HepG2 (cell line): Measurements from ENCODE around the gene SIRPB2. TPM values are rescaled to one million over a fixed set of nuclear protein-coding genes. Genes with fewer than 3 reads are reported as not detected.

Experiments
- ATF7-NPFF ChIP-seq: sonication (generic); formaldehyde crosslinking; IDR thresholded peaks from 2 replicates; pipeline ENCODE4 v1.8.1; 2023; ENCODE audit warnings: mild to moderate bottlenecking, low read depth, missing genetic modification reagents, moderate library complexity
- CCAR2 ChIP-seq: fragments of 200-400 bp; formaldehyde crosslinking; optimal IDR thresholded peaks from 2 replicates; pipeline ENCODE3; 2018; ENCODE audit warnings: low read depth, mild to moderate bottlenecking, low read length, moderate library complexity
- MED8 ChIP-seq: sonication (generic); formaldehyde crosslinking; IDR thresholded peaks from 2 replicates; pipeline ENCODE4 v1.8.1; 2023; ENCODE audit warnings: mild to moderate bottlenecking, missing genetic modification reagents; ENCODE audit not compliant: insufficient replicate concordance
- MXD4 ChIP-seq: IDR thresholded peaks from 2 replicates; pipeline ENCODE4 v1.6.1; 2016; ENCODE audit warnings: mild to moderate bottlenecking, missing biosample characterization, missing genetic modification reagents
- NFE2L2 ChIP-seq: fragments of 150-350 bp; IDR thresholded peaks from 2 replicates; pipeline ENCODE4 v1.6.1; 2014; ENCODE audit warnings: low read length
- ONECUT2 ChIP-seq: sonication (generic); formaldehyde crosslinking; IDR thresholded peaks from 2 replicates; pipeline ENCODE4 v1.4.0; 2020; ENCODE audit warnings: missing genetic modification reagents
- STAT5B ChIP-seq: sonication (generic); formaldehyde crosslinking; IDR thresholded peaks from 2 replicates; pipeline ENCODE4 v1.4.0; 2020; ENCODE audit warnings: missing genetic modification reagents
- THAP11 ChIP-seq: IDR thresholded peaks from 2 replicates; pipeline ENCODE4 v1.6.1; 2016; ENCODE audit warnings: missing biosample characterization, missing genetic modification reagents
- ZBTB1 ChIP-seq: sonication (generic); formaldehyde crosslinking; IDR thresholded peaks from 2 replicates; pipeline ENCODE4 v1.4.0; 2020; ENCODE audit warnings: missing genetic modification reagents, borderline replicate concordance
- ZSCAN21 ChIP-seq: sonication (generic); formaldehyde crosslinking; IDR thresholded peaks from 2 replicates; pipeline ENCODE4 v1.8.0; 2022; ENCODE audit warnings: mild to moderate bottlenecking, missing genetic modification reagents, moderate library complexity, borderline replicate concordance
- polyA plus RNA-seq, 8 experiments: library from polyadenylated mRNA; depleted of rRNA in 3 of 8; stranded (reverse) in 7 of 8; unstranded in 1 of 8; fragments of >200 nt; fragmentation: Illumina TruSeq in 4 of 8; extraction: Trizol in 4 of 8; gene quantifications; 2 replicates each; pipeline versions ENCODE4 v1.2.1 to v1.2.3, GENCODE V29; 2011 to 2016; ENCODE audit warnings: low read depth in 4 of 8, missing spikeins in 1 of 8, mixed read lengths in 1 of 8; ENCODE audit not compliant: insufficient read depth in 1 of 8
- total RNA-seq, 5 experiments: library from RNA; depleted of rRNA; stranded (reverse); fragments of >200 nt; fragmentation: Illumina TruSeq; extraction: Trizol; gene quantifications; 2 replicates each; pipeline ENCODE4 v1.2.3, GENCODE V29; 2016; ENCODE audit warnings: low read depth in 1 of 5
- TF ChIP-seq, protein P1 (sequence below): sonication (generic); formaldehyde crosslinking; IDR thresholded peaks from 2 replicates; pipeline ENCODE4 v1.4.0; 2020; ENCODE audit warnings: missing genetic modification reagents, mild to moderate bottlenecking, borderline replicate concordance
- TF ChIP-seq, protein P2 (sequence below): sonication (generic); formaldehyde crosslinking; IDR thresholded peaks from 2 replicates; pipeline ENCODE4 v1.8.0; 2022; ENCODE audit warnings: missing genetic modification reagents, mild to moderate bottlenecking, moderate library complexity, borderline replicate concordance
- TF ChIP-seq, protein P3 (sequence below): sonication (generic); formaldehyde crosslinking; conservative IDR thresholded peaks from 2 replicates; pipeline ENCODE4 v1.5.0; 2020; ENCODE audit warnings: missing genetic modification reagents
- TF ChIP-seq, protein P4 (sequence below): sonication (generic); formaldehyde crosslinking; IDR thresholded peaks from 2 replicates; pipeline ENCODE4 v1.5.1; 2020; ENCODE audit warnings: missing genetic modification reagents, mild to moderate bottlenecking, borderline replicate concordance
- TF ChIP-seq, protein P5 (sequence below): sonication (generic); formaldehyde crosslinking; IDR thresholded peaks from 2 replicates; pipeline ENCODE4 v1.4.0; 2020; ENCODE audit warnings: mild to moderate bottlenecking, missing genetic modification reagents

SIRPB2 gene
- total and polyA plus RNA-seq, 2 of the 13 experiments (the other 11 are each of a cell fraction or from before 2014, with no cell fraction given) = not detected

DNA sequence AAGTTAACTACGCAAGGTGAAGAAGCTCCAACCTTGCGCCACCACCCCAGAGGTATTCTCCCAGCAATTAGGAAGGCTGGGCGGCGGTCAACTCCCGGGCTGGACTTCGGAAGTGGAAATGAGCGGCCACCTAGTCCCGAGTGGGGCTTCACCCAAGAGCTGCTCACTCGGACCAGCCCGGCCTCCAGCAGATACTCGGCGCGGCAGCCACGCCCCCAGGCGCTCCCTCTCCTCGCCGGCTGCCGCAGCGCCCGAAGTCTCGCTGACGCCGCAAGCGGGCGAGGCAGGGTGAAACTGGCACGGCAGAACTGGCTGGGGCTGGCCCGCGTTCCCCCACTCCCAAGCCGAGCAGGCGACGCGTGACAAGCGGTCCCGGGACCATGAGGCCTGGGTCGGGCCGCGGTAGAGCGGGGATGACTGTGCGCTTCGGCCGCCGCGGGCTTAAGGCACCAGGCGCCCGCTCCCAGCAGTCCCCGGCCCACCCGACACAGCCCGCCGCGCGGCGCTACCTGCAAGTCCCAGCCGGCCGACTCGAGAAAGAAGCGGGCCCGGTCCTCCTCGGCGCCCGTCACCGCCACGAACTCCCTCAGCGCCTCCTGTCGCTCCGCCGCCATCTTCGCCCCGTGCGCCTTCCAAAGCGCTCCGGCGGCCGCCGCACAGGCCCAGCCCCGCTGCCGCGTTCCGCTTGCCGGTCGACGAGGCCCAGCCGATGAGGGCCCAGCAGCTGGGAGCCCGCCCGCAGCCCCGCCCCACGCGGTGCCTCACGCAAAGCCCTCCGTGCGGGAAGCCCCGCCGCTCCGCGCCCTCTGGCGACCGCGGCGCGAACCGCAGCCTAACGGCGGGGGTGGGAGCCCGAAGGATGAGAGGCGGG lies 24.8 kb downstream of the SIRPB2 start, which contains the start of gene NSFL1C (continued):
- TF ChIP-seq ZSCAN21 (CRISPR knock-in tag) = peak; percentile 99
- TF ChIP-seq, protein P1, sequence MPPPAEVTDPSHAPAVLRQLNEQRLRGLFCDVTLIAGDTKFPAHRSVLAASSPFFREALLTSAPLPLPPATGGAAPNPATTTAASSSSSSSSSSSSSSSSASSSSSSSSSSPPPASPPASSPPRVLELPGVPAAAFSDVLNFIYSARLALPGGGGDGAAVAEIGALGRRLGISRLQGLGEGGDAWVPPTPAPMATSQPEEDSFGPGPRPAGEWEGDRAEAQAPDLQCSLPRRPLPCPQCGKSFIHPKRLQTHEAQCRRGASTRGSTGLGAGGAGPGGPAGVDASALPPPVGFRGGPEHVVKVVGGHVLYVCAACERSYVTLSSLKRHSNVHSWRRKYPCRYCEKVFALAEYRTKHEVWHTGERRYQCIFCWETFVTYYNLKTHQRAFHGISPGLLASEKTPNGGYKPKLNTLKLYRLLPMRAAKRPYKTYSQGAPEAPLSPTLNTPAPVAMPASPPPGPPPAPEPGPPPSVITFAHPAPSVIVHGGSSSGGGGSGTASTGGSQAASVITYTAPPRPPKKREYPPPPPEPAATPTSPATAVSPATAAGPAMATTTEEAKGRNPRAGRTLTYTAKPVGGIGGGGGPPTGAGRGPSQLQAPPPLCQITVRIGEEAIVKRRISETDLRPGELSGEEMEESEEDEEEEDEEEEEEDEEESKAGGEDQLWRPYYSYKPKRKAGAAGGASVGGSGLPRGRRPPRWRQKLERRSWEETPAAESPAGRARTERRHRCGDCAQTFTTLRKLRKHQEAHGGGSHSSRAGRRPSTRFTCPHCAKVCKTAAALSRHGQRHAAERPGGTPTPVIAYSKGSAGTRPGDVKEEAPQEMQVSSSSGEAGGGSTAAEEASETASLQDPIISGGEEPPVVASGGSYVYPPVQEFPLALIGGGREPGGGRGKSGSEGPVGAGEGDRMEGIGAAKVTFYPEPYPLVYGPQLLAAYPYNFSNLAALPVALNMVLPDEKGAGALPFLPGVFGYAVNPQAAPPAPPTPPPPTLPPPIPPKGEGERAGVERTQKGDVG = peak; percentile 55
- peak; percentile 99 for TF ChIP-seq CCAR2
- TF ChIP-seq, protein P2, sequence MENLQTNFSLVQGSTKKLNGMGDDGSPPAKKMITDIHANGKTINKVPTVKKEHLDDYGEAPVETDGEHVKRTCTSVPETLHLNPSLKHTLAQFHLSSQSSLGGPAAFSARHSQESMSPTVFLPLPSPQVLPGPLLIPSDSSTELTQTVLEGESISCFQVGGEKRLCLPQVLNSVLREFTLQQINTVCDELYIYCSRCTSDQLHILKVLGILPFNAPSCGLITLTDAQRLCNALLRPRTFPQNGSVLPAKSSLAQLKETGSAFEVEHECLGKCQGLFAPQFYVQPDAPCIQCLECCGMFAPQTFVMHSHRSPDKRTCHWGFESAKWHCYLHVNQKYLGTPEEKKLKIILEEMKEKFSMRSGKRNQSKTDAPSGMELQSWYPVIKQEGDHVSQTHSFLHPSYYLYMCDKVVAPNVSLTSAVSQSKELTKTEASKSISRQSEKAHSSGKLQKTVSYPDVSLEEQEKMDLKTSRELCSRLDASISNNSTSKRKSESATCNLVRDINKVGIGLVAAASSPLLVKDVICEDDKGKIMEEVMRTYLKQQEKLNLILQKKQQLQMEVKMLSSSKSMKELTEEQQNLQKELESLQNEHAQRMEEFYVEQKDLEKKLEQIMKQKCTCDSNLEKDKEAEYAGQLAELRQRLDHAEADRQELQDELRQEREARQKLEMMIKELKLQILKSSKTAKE = no peak
- peak; percentile 19; the same call in 1 of the 2 replicates for TF ChIP-seq ZBTB1 (CRISPR knock-in tag)
- peak; percentile 99 for TF ChIP-seq ATF7-NPFF (CRISPR knock-in tag)
- TF ChIP-seq MXD4 (CRISPR knock-in tag) = peak; percentile 96
- TF ChIP-seq NFE2L2 = no peak
- TF ChIP-seq, protein P3, sequence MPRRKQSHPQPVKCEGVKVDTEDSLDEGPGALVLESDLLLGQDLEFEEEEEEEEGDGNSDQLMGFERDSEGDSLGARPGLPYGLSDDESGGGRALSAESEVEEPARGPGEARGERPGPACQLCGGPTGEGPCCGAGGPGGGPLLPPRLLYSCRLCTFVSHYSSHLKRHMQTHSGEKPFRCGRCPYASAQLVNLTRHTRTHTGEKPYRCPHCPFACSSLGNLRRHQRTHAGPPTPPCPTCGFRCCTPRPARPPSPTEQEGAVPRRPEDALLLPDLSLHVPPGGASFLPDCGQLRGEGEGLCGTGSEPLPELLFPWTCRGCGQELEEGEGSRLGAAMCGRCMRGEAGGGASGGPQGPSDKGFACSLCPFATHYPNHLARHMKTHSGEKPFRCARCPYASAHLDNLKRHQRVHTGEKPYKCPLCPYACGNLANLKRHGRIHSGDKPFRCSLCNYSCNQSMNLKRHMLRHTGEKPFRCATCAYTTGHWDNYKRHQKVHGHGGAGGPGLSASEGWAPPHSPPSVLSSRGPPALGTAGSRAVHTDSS (CRISPR knock-in tag) = peak; percentile 61; the same call in 1 of the 2 replicates
- TF ChIP-seq, protein P4, sequence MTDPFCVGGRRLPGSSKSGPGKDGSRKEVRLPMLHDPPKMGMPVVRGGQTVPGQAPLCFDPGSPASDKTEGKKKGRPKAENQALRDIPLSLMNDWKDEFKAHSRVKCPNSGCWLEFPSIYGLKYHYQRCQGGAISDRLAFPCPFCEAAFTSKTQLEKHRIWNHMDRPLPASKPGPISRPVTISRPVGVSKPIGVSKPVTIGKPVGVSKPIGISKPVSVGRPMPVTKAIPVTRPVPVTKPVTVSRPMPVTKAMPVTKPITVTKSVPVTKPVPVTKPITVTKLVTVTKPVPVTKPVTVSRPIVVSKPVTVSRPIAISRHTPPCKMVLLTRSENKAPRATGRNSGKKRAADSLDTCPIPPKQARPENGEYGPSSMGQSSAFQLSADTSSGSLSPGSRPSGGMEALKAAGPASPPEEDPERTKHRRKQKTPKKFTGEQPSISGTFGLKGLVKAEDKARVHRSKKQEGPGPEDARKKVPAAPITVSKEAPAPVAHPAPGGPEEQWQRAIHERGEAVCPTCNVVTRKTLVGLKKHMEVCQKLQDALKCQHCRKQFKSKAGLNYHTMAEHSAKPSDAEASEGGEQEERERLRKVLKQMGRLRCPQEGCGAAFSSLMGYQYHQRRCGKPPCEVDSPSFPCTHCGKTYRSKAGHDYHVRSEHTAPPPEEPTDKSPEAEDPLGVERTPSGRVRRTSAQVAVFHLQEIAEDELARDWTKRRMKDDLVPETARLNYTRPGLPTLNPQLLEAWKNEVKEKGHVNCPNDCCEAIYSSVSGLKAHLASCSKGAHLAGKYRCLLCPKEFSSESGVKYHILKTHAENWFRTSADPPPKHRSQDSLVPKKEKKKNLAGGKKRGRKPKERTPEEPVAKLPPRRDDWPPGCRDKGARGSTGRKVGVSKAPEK = peak; percentile 88; the same call in 1 of the 2 replicates
- TF ChIP-seq, protein P5, sequence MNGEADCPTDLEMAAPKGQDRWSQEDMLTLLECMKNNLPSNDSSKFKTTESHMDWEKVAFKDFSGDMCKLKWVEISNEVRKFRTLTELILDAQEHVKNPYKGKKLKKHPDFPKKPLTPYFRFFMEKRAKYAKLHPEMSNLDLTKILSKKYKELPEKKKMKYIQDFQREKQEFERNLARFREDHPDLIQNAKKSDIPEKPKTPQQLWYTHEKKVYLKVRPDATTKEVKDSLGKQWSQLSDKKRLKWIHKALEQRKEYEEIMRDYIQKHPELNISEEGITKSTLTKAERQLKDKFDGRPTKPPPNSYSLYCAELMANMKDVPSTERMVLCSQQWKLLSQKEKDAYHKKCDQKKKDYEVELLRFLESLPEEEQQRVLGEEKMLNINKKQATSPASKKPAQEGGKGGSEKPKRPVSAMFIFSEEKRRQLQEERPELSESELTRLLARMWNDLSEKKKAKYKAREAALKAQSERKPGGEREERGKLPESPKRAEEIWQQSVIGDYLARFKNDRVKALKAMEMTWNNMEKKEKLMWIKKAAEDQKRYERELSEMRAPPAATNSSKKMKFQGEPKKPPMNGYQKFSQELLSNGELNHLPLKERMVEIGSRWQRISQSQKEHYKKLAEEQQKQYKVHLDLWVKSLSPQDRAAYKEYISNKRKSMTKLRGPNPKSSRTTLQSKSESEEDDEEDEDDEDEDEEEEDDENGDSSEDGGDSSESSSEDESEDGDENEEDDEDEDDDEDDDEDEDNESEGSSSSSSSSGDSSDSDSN (CRISPR knock-in tag) = peak; percentile 99
- peak; percentile 96 for TF ChIP-seq THAP11 (CRISPR knock-in tag)
- TF ChIP-seq STAT5B (CRISPR knock-in tag) = peak; percentile 91
- TF ChIP-seq ONECUT2 (CRISPR knock-in tag) = peak; percentile 52; the same call in 1 of the 2 replicates
- peak; percentile 97 for TF ChIP-seq MED8 (CRISPR knock-in tag)
